HEK293 (cell line): ENCODE data around the gene HPGD.

ENCODE experiments used
- CTCF ChIA-PET: fragments of 350-600 bp; formaldehyde crosslinking; extraction: SDS; loops from one replicate; lab custom pipeline; 2021; ENCODE audit warnings: antibody characterized with exemption; lab: Yijun Ruan, JAX
- POLR2A ChIA-PET: fragments of 300-600 bp; formaldehyde crosslinking; extraction: SDS; loops from one replicate; lab custom pipeline; 2020; ENCODE audit warnings: antibody characterized with exemption, inconsistent platforms; lab: Yijun Ruan, JAX
- H3K27ac ChIP-seq: fragments of 200-500 bp; sonication (Bioruptor generic); 2 replicates; pipeline ENCODE4 v1.5.1; 2014; ENCODE audit warnings: low read depth, low read length, control low read depth, inconsistent platforms; ENCODE audit errors: extremely low read depth
- H3K36me3 ChIP-seq, 2 experiments: fragments of 200-500 bp in 1 of 2; sonication (Bioruptor generic) in 1 of 2; 1 replicate in 1 of 2; 2 replicates in 1 of 2; pipeline ENCODE4 v1.5.1; 2014 to 2017; ENCODE audit warnings: inconsistent platforms in 2 of 2, low read length in 2 of 2; ENCODE audit not compliant: control insufficient read depth in 2 of 2, insufficient read depth in 1 of 2
- H3K4me1 ChIP-seq: fragments of 200-500 bp; sonication (Bioruptor generic); 2 replicates; pipeline ENCODE4 v1.5.1; 2014; ENCODE audit warnings: mild to moderate bottlenecking, low read length, inconsistent platforms; ENCODE audit not compliant: control insufficient read depth, insufficient read depth
- H3K4me3 ChIP-seq: 2 replicates; pipeline ENCODE4 v1.5.1; 2011; ENCODE audit warnings: low read depth, mild to moderate bottlenecking, control low read depth, low read length, moderate library complexity
- H3K9me3 ChIP-seq: fragments of 200-500 bp; sonication (Bioruptor generic); 2 replicates; pipeline ENCODE4 v1.5.1; 2014; ENCODE audit warnings: low read depth, low read length, inconsistent platforms; ENCODE audit not compliant: control insufficient read depth, insufficient read depth
- IKZF3 ChIP-seq: fragments of 450-650 bp; IDR thresholded peaks from 2 replicates; pipeline ENCODE4 v1.5.0; 2018; ENCODE audit warnings: missing biosample characterization, mild to moderate bottlenecking, missing genetic modification characterization, moderate library complexity
- KLF10 ChIP-seq: fragments of 450-650 bp; IDR thresholded peaks from 2 replicates; pipeline ENCODE4 v1.5.1; 2018; ENCODE audit warnings: missing biosample characterization, mild to moderate bottlenecking, missing genetic modification characterization
- MEIS1 ChIP-seq: sonication (generic); formaldehyde crosslinking; IDR thresholded peaks from 2 replicates; pipeline ENCODE4 v1.8.1; 2022; ENCODE audit warnings: missing genetic modification reagents, mild to moderate bottlenecking, borderline replicate concordance
- OSR2 ChIP-seq: fragments of 450-650 bp; formaldehyde crosslinking; IDR thresholded peaks from 2 replicates; pipeline ENCODE4 v1.5.1; 2016; ENCODE audit warnings: missing biosample characterization, missing genetic modification characterization
- SALL2 ChIP-seq: fragments of 450-650 bp; formaldehyde crosslinking; IDR thresholded peaks from 2 replicates; pipeline ENCODE4 v1.5.0; 2017; ENCODE audit warnings: missing biosample characterization, mild to moderate bottlenecking, missing genetic modification characterization, borderline replicate concordance
- TRIM28 ChIP-seq: IDR thresholded peaks from 2 replicates; pipeline ENCODE4 v1.6.1; 2011; ENCODE audit warnings: low read length, control low read depth, borderline replicate concordance
- WT1 ChIP-seq: fragments of 450-650 bp; formaldehyde crosslinking; IDR thresholded peaks from 2 replicates; pipeline ENCODE4 v1.5.1; 2016; ENCODE audit warnings: missing biosample characterization, missing genetic modification characterization
- ZFP41 ChIP-seq: fragments of 450-650 bp; formaldehyde crosslinking; IDR thresholded peaks from 2 replicates; pipeline ENCODE4 v1.5.1; 2016; ENCODE audit warnings: missing biosample characterization, missing genetic modification characterization, borderline replicate concordance
- ZNF112 ChIP-seq: fragments of 450-650 bp; formaldehyde crosslinking; IDR thresholded peaks from 2 replicates; pipeline ENCODE4 v1.5.0; 2017; ENCODE audit warnings: missing biosample characterization, missing genetic modification characterization
- ZNF121 ChIP-seq: fragments of 450-650 bp; formaldehyde crosslinking; IDR thresholded peaks from 2 replicates; pipeline ENCODE4 v1.5.1; 2016; ENCODE audit warnings: missing biosample characterization, missing genetic modification characterization
- ZNF133 ChIP-seq: fragments of 450-650 bp; formaldehyde crosslinking; IDR thresholded peaks from 2 replicates; pipeline ENCODE4 v1.5.1; 2016; ENCODE audit warnings: missing biosample characterization, missing genetic modification characterization
- ZNF202 ChIP-seq: fragments of 450-650 bp; formaldehyde crosslinking; IDR thresholded peaks from 2 replicates; pipeline ENCODE4 v1.5.1; 2016; ENCODE audit warnings: missing biosample characterization, missing genetic modification characterization, borderline replicate concordance
- ZNF214 ChIP-seq: fragments of 450-650 bp; formaldehyde crosslinking; IDR thresholded peaks from 2 replicates; pipeline ENCODE4 v1.5.1; 2017; ENCODE audit warnings: missing biosample characterization, mild to moderate bottlenecking, missing genetic modification characterization, borderline replicate concordance
- ZNF248 ChIP-seq: fragments of 450-650 bp; formaldehyde crosslinking; IDR thresholded peaks from 2 replicates; pipeline ENCODE4 v1.5.1; 2017; ENCODE audit warnings: missing biosample characterization, missing genetic modification characterization
- ZNF292 ChIP-seq: fragments of 450-650 bp; formaldehyde crosslinking; IDR thresholded peaks from 2 replicates; pipeline ENCODE4 v1.5.1; 2016; ENCODE audit warnings: low read depth, missing biosample characterization, missing genetic modification characterization, borderline replicate concordance
- ZNF311 ChIP-seq: fragments of 450-650 bp; formaldehyde crosslinking; IDR thresholded peaks from 2 replicates; pipeline ENCODE4 v1.5.1; 2017; ENCODE audit warnings: missing biosample characterization, missing genetic modification characterization, borderline replicate concordance
- ZNF324 ChIP-seq: fragments of 450-650 bp; formaldehyde crosslinking; IDR thresholded peaks from 2 replicates; pipeline ENCODE4 v1.5.1; 2016; ENCODE audit warnings: missing biosample characterization, missing genetic modification characterization
- ZNF391 ChIP-seq: fragments of 450-650 bp; formaldehyde crosslinking; IDR thresholded peaks from 2 replicates; pipeline ENCODE4 v1.5.1; 2016; ENCODE audit warnings: low read depth, missing biosample characterization, missing genetic modification characterization, borderline replicate concordance
- ZNF433 ChIP-seq: fragments of 450-650 bp; formaldehyde crosslinking; IDR thresholded peaks from 2 replicates; pipeline ENCODE4 v1.5.1; 2016; ENCODE audit warnings: missing biosample characterization, missing genetic modification characterization, low read depth
- ZNF555 ChIP-seq: fragments of 450-650 bp; formaldehyde crosslinking; conservative IDR thresholded peaks from 2 replicates; pipeline ENCODE4 v1.5.1; 2017; ENCODE audit warnings: missing biosample characterization, mild to moderate bottlenecking, missing genetic modification characterization, inconsistent platforms
- ZNF558 ChIP-seq: fragments of 450-650 bp; formaldehyde crosslinking; IDR thresholded peaks from 2 replicates; pipeline ENCODE4 v1.5.1; 2016; ENCODE audit warnings: missing biosample characterization, missing genetic modification characterization
- ZNF658 ChIP-seq: fragments of 450-650 bp; formaldehyde crosslinking; IDR thresholded peaks from 2 replicates; pipeline ENCODE4; 2016; ENCODE audit warnings: missing biosample characterization, missing genetic modification characterization
- ZNF747 ChIP-seq: fragments of 450-650 bp; formaldehyde crosslinking; IDR thresholded peaks from 2 replicates; pipeline ENCODE4 v1.5.1; 2016; ENCODE audit warnings: missing biosample characterization, missing genetic modification characterization
- ZNF768 ChIP-seq: fragments of 450-650 bp; formaldehyde crosslinking; IDR thresholded peaks from 2 replicates; pipeline ENCODE4 v1.5.1; 2018; ENCODE audit warnings: missing biosample characterization, mild to moderate bottlenecking, missing genetic modification characterization
- ZNF777 ChIP-seq: fragments of 450-650 bp; formaldehyde crosslinking; IDR thresholded peaks from 2 replicates; pipeline ENCODE4 v1.5.1; 2017; ENCODE audit warnings: missing biosample characterization, missing genetic modification characterization, borderline replicate concordance
- ZNF830 ChIP-seq: fragments of 450-650 bp; IDR thresholded peaks from 2 replicates; pipeline ENCODE4 v1.5.0; 2018; ENCODE audit warnings: missing biosample characterization, missing genetic modification characterization, low read depth, mild to moderate bottlenecking, moderate library complexity
- ZSCAN30 ChIP-seq: fragments of 450-650 bp; IDR thresholded peaks from 2 replicates; pipeline ENCODE4 v1.5.1; 2018; ENCODE audit warnings: missing biosample characterization, mild to moderate bottlenecking, missing genetic modification characterization, moderate library complexity
- ZXDB ChIP-seq: fragments of 450-650 bp; formaldehyde crosslinking; IDR thresholded peaks from 2 replicates; pipeline ENCODE4 v1.5.1; 2016; ENCODE audit warnings: missing biosample characterization, missing genetic modification characterization
- TF ChIP-seq, protein P1 (sequence below): fragments of 450-650 bp; formaldehyde crosslinking; optimal IDR thresholded peaks from 2 replicates; pipeline ENCODE3; 2016; ENCODE audit warnings: missing biosample characterization, mild to moderate bottlenecking, missing genetic modification characterization

The HPGD gene

DNA sequence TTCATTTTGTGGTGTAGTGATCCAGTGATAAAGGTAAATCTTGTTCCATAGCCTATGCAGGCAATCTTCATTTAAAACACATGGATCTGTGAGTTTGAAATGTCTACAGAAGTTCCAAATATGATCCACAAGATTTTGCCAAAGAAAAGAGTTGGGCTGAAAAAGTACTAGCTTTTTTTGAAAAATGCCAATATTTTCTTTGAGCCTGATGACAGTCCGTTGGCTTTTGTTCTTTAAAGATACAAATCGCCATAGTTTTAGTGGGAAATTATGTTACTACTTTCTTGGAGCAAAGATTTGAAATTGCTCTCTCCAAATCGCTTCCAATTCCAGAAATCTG, 71.5 kb downstream of the HPGD start (continued):
- TF ChIP-seq ZNF202 (tag by site-specific recombination) = no peak
- no peak for TF ChIP-seq ZNF292 (tag by site-specific recombination)
- no peak for TF ChIP-seq ZNF121 (tag by site-specific recombination)
- TF ChIP-seq ZNF248 (tag by site-specific recombination) = no peak
- no peak for TF ChIP-seq ZNF555 (tag by site-specific recombination)
- TF ChIP-seq TRIM28 = no peak
- TF ChIP-seq, protein P1, sequence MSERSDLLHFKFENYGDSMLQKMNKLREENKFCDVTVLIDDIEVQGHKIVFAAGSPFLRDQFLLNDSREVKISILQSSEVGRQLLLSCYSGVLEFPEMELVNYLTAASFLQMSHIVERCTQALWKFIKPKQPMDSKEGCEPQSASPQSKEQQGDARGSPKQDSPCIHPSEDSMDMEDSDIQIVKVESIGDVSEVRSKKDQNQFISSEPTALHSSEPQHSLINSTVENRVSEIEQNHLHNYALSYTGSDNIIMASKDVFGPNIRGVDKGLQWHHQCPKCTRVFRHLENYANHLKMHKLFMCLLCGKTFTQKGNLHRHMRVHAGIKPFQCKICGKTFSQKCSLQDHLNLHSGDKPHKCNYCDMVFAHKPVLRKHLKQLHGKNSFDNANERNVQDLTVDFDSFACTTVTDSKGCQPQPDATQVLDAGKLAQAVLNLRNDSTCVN (tag by site-specific recombination) = no peak

DNA sequence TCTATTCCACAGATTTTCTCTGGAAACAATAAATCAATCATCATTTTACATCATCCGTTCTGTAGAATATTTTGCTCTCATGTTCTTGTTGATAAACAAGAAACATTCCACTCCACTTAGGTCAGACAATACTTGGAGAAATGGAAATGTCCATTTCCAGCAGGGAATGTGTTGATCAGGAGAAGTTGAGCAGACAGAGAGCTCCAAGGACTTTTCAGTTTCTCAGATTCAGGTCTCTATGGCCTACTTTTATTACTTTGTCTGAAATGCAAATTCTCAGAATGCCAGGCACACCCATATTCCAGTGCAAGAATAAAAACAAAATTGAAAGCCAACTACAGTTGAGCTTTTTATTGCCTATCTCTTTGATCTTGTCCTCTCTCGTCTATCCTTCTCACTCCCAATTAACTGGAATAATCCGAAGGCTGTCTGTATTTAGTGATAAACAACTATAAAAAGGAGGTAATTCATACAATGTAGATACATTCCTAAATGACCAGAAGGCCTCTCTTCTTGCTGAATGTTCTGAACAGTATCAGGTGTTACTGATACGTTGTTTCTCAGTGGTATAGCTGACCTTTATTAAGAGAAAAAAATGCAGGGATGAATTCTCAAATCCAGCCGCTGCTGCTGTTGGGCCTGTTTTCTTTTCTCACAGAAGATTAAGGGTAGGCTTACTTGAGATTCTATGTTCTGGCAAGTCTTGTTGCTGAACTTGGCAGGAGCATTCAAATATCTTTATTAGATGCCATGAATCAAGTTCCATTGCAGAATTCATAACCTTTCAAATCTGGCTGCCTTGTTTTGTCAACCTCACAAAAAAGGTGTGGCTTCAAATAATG, 72.1 kb downstream of the HPGD start:
- Histone ChIP-seq H3K4me3 (no peak overlapping the region), H3K27ac (no peak overlapping the region), H3K4me1 (no peaks in the 10 kb centered on the region), H3K9me3 (no peaks in the 10 kb centered on the region)
- ChIA-PET CTCF (interaction anchor here (0.6 to 0.9 kb wide), 2 partner anchors 24 to 96 kb away, joined by 3 to 4 read pairs; no protein-coding TSS in a partner anchor), POLR2A (no interaction called here)
- TF ChIP-seq ZNF433 (no peak), ZNF768 (tag by site-specific recombination) (no peak), WT1 (tag by site-specific recombination) (no peak), IKZF3 (tag by site-specific recombination) (no peak), ZNF558 (tag by site-specific recombination) (no peak), ZNF391 (tag by site-specific recombination) (no peak), ZNF133 (tag by site-specific recombination) (no peak), ZNF658 (tag by site-specific recombination) (no peak), MEIS1 (CRISPR knock-in tag) (no peak), ZNF214 (tag by site-specific recombination) (no peak), ZNF311 (tag by site-specific recombination) (no peak), ZNF830 (tag by site-specific recombination) (no peak), ZNF777 (tag by site-specific recombination) (no peak), ZSCAN30 (tag by site-specific recombination) (no peak)
- TF ChIP-seq, all 188 proteins: peak for 0
- no peaks in the 10 kb centered on the region for H3K36me3 ChIP-seq

DNA sequence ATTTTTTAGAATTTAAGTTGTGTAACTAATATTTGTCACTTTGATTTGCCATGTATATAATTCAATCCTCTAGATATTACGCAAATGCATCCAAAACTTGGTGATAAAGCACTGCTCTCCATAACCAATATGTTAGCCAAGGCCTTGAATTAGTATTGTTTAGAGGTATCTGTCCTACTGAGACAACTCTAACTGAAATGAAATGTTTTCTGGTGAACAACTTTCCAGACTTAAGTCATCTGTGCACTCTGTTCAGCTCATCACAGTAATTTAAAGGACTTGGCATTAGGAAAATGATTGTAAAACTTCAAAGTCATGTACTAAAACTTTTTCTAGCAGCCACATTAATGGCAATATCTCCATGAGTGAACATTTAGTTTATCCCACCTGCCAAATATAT, 73.1 kb downstream of the HPGD start:
- CTCF ChIA-PET = no interaction called here
- POLR2A ChIA-PET = no interaction called here
- H3K9me3 ChIP-seq = no peaks in the 10 kb centered on the region
- no peak overlapping the region for H3K4me3 ChIP-seq
- no peak overlapping the region for H3K27ac ChIP-seq
- no peaks in the 10 kb centered on the region for H3K4me1 ChIP-seq
- TF ChIP-seq ZNF555 (tag by site-specific recombination) (no peak), ZNF324 (tag by site-specific recombination) (no peak), ZNF747 (no peak), SALL2 (tag by site-specific recombination) (no peak), ZNF112 (tag by site-specific recombination) (no peak), ZXDB (tag by site-specific recombination) (no peak), OSR2 (tag by site-specific recombination) (no peak), KLF10 (tag by site-specific recombination) (no peak), ZFP41 (tag by site-specific recombination) (no peak), TRIM28 (no peak)
- no peaks in the 10 kb centered on the region for H3K36me3 ChIP-seq
